NOMO-1 treated with dmso at 0.1 percent for 144 hours (cell line): ENCODE measurements around the gene TPCN2.

ENCODE experiments used
- DNase-seq: peaks from one replicate; lab custom pipeline; 2025; ENCODE audit not compliant: unreplicated experiment; lab: John Stamatoyannopoulos, UW

Gene TPCN2

DNA sequence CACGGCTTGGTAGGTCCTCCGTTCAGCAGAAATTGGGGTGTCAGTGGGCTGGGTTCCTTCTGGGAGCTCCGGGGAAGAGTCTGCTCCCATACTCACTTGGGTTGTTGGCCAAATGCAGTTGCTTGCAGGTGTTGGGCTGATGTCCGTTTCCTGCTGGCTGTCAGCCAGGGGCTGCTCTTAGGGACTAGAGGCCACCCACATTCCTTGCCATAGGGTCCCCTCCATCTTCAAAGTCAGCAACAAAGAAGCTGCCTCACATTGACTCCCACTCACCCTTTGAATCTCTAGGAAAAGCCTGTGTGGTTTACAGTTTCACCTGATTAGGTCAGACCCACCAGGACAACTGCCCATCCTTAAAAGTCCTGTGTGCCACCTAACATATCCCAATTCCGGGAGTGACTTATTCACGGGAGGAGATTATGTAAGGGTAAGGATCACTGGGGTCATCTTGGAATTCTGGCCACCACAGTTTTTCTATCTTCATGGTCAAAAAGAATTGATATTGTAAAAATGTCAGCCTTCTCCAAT, 43.0 kb downstream of the TPCN2 start:
- DNase-seq = no peak

DNA sequence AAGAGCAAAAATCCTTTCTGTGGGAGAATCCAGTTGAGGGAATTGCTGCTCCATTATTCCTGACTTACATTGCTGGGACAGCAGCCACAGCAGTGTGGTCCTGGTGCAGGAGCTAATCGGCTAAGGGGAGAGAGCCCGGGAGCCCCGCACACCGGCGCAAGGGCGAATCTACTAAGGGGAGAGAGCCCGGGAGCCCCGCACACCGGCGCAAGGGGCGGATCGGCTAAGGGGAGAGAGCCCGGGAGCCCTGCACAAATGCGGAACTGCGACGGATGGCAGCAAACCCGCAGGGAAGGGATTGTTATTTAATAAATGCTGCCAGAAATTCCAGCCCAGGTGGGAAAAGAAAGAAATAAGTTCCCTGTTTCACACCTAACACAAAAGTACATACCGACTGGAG, 43.5 kb downstream of the TPCN2 start:
- DNase-seq = no peak

DNA sequence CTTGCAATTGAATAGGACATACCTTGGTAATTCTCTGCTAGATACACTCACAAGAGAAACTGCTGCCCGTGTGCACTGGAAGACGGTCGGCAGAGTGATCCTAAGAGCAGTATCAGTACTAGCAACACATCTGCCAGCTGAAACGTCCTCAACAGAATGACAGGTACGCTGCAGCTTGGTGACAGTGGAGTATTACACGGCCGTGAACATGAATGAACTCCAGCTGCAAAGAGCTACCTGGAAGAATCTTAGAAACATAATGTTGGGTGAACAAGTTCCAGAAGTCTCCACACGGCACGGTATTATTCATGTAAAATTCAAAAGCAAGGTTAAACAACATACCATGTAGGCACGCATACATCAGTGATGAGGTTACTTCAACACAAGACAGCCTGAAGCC, 44.4 kb downstream of the TPCN2 start:
- no peak for DNase-seq

- DNase-seq = no peak
These were observed 45.6 kb downstream of the TPCN2 start for GRCh38 chr11:69094111-69094914.

GRCh38 chr11:69094915-69095290, 46.2 kb downstream of the TPCN2 start:
- DNase-seq = no peak

GRCh38 chr11:69095300-69095699, 46.6 kb downstream of the TPCN2 start:
- DNase-seq = no peak

GRCh38 chr11:69096473-69096872, 47.7 kb downstream of the TPCN2 start:
- DNase-seq = no peak

GRCh38 chr11:69097263-69097662, 48.5 kb downstream of the TPCN2 start:
- no peak for DNase-seq

- no peak for DNase-seq
These were observed 50.4 kb downstream of the TPCN2 start for GRCh38 chr11:69099180-69099579.

- no peak for DNase-seq
These were observed 51.9 kb downstream of the TPCN2 start for GRCh38 chr11:69100454-69101114.

DNA sequence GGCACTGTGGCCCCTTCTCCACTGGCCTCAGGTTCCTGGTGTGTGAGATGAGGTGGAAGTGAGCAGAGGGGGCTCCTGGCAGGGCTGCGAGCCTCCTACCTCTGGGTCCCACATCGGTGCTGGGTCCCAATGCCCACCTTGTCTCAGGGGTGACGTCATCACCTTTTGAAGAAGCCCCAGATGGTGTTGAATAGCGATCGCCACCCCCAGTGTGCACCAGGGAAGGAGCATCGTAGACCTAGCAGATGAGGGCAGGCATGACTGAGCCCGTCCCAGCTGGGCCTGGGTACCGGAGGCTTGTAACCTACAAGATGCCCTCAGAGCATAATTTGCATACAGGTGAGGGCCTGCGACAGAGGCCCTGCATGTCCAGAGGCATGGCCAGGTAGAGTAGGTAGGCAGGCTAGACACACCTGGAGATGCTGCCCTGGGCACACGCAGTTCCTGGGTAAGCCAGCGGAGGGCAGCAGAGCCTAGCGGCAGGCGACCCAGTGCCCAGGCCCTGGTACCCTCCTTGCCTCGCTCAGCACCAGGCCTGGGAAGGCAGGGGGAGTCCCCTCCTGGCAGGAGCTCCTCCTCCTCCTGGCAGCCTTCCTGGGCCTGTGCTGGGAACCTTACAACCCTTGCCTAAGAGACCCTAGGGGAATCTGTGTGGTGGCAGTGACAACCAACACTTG, 52.5 kb downstream of the TPCN2 start:
- no peak for DNase-seq

- DNase-seq = no peak
These were observed 53.3 kb downstream of the TPCN2 start for GRCh38 chr11:69101792-69102695.

GRCh38 chr11:69102732-69103615, 54.2 kb downstream of the TPCN2 start:
- no peak for DNase-seq

GRCh38 chr11:69104212-69104855, 55.6 kb downstream of the TPCN2 start:
- DNase-seq = no peak

GRCh38 chr11:69104856-69105395, 56.2 kb downstream of the TPCN2 start:
- no peak for DNase-seq

DNA sequence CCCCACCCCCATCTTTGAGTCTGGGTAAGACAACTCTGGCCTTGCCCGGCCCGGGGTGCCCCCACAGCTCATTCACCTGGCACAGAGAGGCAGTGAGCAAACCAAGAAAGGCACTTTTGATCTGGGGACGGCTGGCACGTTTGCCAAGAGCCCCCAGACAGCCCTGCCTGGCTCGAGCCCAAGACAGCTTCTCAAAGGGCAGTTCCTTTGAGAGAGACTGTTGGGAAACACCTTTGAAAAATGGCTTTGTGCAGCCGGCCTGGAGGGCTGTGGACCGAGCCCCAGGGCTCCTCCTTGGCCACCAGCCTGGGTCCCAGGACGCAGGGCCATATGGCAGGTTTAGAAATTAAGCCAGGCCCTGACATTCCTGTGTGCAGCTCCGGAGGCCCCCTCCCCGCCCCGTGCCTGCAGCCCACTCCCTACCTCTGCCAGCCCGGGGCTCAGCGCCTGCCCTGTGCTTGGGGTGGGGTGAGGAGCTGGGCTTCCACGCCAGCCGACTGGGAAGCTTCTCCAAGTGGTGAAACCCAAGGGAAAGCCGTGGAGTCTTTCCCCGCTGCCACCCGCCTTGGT, 56.8 kb downstream of the TPCN2 start:
- DNase-seq = no peak

DNA sequence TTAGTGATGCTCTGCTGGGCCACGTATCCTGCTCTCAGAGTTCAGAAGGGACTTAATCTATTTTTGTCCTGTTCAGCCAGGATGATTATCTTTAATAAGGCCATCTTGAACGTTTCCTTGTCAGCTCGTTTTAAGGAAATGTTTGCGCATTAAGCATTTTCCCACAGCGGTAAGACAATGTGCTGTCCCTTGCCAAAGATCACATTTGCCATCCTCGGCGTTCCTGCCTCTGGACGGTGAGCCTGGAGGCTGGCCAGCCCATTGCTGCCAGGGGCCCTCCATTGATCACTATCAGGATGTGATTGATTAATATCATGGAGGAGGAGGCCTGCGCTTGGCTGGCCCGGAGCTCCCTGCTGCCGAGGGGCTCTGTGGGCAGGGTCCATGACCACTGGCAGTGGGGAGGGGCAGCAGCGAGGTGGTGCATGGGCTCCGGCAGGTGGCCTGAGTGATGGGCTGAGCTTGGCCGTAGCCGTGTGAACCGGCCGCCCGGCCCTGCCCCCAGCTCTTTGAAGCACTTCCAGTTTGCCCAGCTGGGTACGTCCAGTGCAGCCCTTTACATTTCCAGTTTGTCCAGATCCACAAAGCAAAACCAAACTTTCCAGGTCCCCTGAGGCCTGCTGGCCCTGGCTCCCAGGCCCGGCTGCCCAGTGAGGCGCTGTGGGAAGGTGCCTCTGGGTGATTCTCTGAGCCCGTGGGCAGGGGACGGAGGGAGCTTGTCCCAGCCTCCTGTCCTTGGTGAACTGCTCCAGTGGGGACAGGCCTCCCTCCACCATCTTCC, 57.5 kb downstream of the TPCN2 start:
- DNase-seq = no peak

DNA sequence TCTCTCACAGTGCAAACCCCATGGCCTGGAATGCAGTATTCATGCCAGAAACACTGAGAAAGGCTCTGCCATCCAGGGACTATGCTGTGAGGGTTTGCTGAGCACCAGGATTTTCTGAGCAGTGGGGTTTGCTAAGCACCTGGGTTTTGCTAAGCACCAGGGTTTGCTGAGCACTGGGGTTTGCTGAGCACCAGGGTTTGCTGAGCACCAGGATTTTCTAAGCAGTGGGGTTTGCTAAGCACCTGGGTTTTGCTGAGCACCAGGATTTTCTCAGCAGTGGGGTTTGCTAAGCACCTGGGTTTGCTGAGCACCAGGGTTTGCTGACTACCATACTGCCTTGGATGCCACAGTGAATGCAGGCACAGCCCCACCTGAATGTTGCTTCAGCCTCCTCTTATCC, 58.7 kb downstream of the TPCN2 start:
- DNase-seq = no peak
